ENCODE results near the gene AKR1A1.
"Not testable (repeated sequence)": the region's sequence is repeated elsewhere in the genome, so short reads cannot be mapped to it uniquely, and the experiment has no call there.

Gene AKR1A1
- 40.8 to 94.0 (median 52.9) reads per million in 4 experiments for total RNA-seq

- peak; percentile 77 for DNase-seq
These were observed at the start of gene AKR1A1 for GRCh38 chr1:45550401-45551351. Gene AKR1A1 (plus strand): TSS chr1:45550826. CDS start chr1:45561795, 10,969 bp downstream.

- no peak for DNase-seq
These were observed 49.1 kb upstream of the AKR1A1 start for GRCh38 chr1:45501505-45501859.

DNA sequence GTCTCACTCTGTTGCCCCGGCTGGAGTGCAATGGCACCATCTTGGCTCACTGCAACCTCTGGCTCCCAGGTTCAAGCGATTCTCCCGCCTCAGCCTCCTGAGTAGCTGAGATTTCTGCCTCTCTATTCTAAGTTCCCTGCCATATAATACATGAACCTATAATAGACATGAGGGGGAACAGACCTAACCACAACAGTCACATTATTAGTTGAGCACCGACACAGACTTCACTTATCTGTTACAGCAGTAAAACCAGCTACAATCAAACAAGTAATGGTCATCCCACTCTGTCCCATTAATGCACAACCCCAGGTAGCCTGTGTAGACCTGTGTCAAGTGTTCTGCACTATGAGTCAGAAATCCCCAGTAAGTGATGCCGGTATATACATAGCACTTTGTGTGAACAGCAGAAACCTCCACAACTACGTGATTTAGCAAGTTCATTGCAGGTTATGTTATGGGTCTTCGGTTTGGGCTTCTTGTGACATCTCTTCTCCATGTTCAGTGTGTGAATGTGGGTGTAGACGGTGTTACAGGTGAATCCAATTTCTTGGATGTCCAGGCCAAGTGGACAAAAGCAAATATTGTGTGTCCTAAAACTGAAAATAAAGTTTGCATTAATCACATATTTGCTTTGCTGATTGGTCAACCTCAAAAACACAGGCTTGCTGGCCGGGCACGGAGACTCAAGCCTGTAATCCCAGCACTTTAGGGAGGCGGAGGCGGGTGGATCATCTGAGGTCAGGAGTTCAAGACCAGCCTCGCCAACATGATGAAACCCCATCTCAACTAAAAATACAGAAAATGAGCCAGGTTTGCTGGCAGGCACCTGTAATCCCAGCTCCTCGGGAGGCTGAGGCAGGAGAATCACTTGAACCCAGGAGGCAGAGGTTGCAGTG lies 46.9 kb upstream of the AKR1A1 start:
- DNase-seq = no peak

GRCh38 chr1:45507195-45507594 lies 43.4 kb upstream of the AKR1A1 start:
- no peak for DNase-seq

DNA sequence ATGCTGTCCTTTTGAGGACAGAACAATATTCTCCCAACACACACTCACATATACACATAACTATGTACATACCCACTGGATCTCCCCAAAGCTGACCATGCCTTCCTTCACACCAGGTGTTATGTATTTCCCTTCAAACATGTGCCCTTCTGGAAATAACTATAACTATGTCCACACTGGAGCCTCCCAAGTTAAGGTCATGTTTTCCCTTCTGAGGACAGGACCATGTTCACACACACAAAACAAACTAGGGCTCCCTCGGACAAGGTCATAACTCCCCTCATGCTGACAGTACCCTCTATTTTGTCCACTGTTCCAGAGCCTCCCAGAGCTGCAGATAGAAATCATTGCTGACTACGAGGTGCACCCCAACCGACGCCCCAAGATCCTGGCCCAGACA lies 42.7 kb upstream of the AKR1A1 start:
- no peak for DNase-seq

GRCh38 chr1:45508295-45509151 lies 42.1 kb upstream of the AKR1A1 start:
- no peak for DNase-seq

- no peak for DNase-seq
These were observed 40.3 kb upstream of the AKR1A1 start for GRCh38 chr1:45510036-45510971.

GRCh38 chr1:45510972-45511527 lies 39.6 kb upstream of the AKR1A1 start:
- no peak for DNase-seq

DNA sequence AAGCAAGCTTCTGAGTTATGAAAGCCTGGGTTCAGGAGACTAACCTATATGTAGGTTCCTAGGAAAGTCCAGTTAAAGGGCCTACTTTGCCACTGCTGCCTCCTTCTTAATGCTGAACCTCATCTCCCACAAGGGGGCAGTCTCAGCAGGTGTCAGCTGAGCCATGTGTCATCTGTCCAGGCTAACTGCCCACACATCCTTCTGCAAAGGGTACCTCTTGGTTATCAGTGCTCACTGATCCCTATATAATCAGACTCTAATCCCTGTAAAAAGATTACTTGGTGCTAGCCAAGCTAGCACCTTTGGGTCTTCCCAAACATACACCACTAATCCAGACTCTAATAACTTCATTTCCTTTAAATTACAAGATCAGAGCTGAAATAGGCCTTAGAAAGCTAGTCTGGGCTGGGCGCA lies 38.0 kb upstream of the AKR1A1 start:
- DNase-seq = peak; percentile 19

DNA sequence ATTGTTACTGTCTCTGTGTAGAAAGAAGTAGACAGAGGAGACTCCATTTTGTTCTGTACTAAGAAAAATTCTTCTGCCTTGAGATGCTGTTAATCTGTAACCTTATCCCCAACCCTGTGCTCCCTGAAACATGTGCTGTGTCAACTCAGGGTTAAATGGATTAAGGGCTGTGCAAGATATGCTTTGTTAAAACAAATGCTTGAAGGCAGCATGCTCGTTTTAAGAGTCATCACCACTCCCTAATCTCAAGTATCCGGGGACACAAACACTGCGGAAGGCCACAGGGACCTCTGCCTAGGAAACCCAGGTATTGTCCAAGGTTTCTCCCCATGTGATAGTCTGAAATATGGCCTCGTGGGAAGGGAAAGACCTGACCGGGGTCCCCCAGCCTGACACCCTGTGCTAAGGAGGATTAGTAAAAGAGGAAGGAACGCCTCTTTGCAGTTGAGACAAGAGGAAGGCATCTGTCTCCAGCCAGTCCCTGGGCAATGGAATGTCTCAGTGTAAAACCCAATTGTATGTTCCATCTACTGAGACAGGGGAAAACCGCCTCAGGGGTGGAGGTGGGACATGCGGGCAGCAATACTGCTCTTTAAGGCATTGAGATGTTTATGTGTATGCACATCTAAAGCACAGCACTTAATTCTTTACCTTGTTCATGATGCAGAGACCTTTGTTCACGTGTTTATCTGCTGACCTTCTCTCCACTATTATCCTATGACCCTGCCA lies 36.9 kb upstream of the AKR1A1 start:
- not testable (repeated sequence) for DNase-seq

DNA sequence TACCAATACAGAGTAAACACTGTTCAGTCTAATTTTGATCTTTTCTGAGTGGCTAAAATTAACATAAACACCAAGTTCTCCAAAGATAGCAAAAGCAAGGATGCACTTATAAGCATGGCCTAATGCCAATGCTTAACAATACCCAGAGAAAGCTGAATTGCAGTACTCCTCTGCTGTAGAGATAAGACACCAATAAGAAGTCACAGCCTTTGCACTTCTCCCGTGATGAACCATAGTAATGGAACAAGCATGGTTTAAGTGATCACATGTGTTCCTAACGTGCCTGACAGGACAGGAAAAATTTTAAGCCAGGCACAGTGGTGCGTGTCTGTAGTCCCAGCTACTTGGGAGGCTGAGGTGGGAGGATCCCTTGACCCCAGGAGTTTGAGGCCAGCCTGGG lies 34.6 kb upstream of the AKR1A1 start:
- no peak for DNase-seq

DNA sequence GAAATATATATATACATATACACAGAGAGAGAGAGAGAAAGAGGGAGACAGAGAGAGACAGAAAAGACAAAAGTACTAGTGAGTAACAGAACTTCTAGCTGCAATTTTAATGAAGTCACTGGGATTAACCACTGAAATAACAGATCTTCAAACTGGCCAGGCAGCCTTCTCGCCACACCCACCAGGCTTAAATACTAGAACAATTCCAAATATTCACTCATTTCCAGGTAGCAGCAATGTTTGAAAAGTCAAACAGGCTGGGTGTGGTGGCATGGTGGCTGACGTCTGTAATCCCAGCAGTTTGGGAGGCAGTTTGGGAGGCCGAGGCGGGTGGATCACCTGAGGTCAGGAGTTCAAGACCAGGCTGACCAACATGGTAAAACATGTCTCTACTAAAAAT lies 34.2 kb upstream of the AKR1A1 start:
- no peak for DNase-seq

DNA sequence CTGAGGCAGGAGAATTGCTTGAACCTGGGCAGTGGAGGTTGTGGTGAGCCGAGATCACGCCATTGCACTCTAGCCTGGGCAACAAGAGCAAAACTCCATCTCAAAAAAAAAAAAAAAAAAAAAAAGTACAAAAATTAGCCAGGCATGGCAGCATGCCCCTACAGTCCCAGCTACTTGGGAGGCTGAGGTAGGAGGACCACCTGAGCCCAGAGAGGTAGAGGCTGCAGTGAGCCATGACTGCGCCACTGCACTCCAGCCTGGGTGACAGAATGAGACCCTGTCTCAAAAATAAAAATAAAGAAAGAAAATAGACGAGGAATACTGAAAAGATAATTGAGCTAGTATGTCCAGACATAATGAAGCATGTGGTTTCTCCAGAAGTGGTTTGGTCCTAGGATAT lies 32.3 kb upstream of the AKR1A1 start:
- DNase-seq = not testable (repeated sequence)

DNA sequence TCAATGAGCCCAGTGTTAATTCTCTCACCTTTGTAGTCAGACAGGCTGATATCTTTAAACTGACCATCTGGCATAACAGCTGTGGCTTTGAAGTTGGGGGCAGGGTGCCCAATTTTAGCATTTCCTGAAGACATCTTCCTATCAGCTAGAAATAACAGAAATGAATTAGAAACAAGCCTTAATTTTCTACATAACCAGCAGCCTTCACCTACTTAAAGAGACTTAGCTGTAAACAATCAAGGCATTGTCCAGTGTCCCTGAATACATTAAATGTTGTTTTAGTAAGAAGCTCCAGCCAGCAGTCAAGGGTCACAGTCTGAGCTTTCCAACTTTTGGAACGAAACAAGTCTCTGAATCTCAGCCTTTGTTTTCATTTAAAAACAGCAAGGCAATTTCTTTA lies 31.7 kb upstream of the AKR1A1 start:
- no peak for DNase-seq

- not testable (repeated sequence) for DNase-seq
These were observed 30.9 kb upstream of the AKR1A1 start for GRCh38 chr1:45519774-45520173.

GRCh38 chr1:45521413-45522323 lies 29.0 kb upstream of the AKR1A1 start, which contains the start of gene PRDX1:
Gene PRDX1 (minus strand): TSS chr1:45521884. CDS start chr1:45519043, 2,841 bp downstream.
- peak; percentile 93 for DNase-seq

DNA sequence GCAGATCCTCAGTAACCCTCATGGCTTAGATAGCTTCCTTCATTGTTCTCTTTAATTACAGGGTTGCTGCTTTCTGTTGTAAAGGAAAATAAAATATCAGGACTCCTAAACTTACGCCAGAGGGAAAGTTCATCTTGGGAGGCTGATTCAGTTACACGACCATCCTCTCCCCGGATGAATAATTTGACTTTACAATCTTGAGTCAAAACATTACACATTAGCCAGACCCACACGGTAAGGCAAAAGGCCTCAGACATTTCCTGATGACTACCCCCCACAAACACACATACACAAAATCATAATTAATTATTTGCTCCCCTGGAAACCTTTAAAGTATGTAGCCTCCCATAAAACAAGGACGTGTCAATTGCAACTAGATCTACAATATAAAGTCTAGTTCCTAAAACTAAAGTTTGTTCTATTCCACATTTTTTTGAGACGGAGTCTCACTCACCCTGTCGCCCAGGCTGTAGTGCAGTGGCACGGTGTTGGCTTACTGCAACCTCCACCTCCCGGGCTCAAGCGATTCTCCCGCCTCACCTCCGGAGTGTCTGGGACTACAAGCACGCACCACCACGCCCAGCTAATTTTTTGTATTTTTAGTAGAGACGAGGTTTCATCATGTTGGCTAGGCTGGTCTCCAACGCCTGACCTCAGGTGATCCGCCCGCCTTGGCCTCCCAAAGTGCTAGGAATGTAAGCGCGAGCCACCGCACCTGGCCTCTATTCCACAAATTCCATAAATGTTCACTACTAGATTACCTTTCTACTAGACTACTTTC lies 28.1 kb upstream of the AKR1A1 start:
- no peak for DNase-seq

DNA sequence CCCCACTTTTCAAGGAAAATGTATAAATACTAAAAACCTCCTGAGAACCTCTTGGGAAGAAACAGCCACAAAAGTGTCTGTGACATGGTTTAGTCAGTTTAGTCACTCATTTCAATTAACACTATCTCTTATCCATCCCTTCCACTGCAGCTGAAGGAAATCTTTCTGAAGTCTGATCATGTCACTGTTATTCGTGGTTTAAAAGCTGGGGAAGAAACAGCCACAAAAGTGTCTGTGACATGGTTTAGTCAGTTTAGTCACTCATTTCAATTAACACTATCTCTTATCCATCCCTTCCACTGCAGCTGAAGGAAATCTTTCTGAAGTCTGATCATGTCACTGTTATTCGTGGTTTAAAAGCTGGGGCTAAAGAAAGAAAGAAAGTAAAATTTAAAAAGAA lies 27.1 kb upstream of the AKR1A1 start:
- DNase-seq = not testable (repeated sequence)
